ENCODE measurements around the gene NMNAT1. TPM values are rescaled to one million over a fixed set of nuclear protein-coding genes. Genes with fewer than 3 reads are reported as not detected.

The NMNAT1 gene
- total RNA-seq: 10.2 and 23.5 TPM in 2 replicates
- 6.8 TPM in 2 replicates for polyA plus RNA-seq

DNA sequence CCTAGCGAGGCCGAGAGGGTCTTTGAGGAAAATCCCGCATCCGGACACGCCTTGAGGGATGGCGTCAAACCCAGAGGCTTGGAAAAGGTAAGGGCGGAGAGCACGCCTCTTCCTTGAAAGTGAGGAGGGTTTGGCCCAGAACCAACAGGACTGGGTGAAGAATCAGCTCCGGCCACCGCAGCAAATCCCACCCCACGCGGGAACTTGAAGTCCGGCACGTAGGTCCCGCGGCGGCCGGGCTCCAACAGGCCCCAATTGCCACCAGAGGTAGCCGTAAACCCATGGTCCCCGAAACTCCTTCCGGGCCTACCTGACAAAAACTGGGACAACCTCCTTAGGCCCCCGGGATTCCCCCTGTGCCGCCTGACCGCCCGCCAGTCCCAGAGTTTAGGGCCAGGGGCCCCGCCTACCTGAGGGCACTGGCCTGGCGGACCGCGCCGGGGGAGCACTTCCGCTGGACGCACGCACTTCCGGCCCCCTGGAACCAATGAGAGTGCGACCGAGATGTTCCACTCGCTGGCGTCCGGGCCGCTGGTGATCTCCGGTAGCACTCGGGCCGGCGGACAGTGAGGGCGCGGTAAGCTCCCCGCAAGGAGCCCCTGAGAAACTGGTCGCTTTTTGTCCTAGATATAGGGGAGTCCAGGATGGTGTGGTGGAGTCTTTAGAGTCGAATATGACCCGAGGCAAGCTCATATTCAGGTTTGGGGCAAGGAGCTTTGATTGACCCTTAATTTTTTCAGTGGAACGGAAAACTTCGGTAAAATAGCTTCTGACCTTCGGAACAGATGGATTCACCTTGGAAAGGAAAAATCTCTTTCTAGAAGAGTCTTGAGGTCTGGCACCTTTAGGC is at the start of gene NMNAT1, which contains the start of gene LZIC:
Gene NMNAT1 (plus strand): TSS at position 537 of the 850 bp plus-strand sequence. CDS start 28,599 bp downstream, outside the sequence.
Gene LZIC (minus strand): TSS at position 453 of the 850 bp plus-strand sequence. CDS start 6,772 bp downstream, outside the sequence.
- DNase-seq (ENCODE audit: low spot score): peak; percentile 97
- Histone ChIP-seq H4K20me1 (ENCODE audit: insufficient read depth, poor library complexity, severe bottlenecking) (no peaks in the 10 kb centered on the region), H2AFZ (peak within 1 kb of the TSS; percentile 96), H3K27ac (peak within 1 kb of the TSS; percentile 95), H3K9me3 (ENCODE audit: low read depth) (no peaks in the 10 kb centered on the region), H3K9me2 (replicated peaks; ENCODE audit: insufficient read depth) (no peaks in the 10 kb centered on the region), H3K27me3 (no peaks in the 10 kb centered on the region), H3K79me2 (peaks cover 39% of the 10 kb centered on the region), H3K4me3 (peak within 1 kb of the TSS; percentile 73), H3K4me1 (ENCODE audit: insufficient read depth) (peaks cover 8% of the 10 kb centered on the region), H3K4me2 (peak within 1 kb of the TSS; percentile 84), H3K36me3 (replicated peaks; ENCODE audit: insufficient read depth, low read depth) (no peaks in the 10 kb centered on the region)
- TF ChIP-seq EZH2phosphoT487 (IDR thresholded peaks at IDR 0.05; ENCODE audit: low read depth, severe bottlenecking, unreplicated experiment) (no peak), EZH2 (IDR thresholded peaks at IDR 0.05; ENCODE audit: borderline replicate concordance) (no peak)
- TF ChIP-seq, protein P1, sequence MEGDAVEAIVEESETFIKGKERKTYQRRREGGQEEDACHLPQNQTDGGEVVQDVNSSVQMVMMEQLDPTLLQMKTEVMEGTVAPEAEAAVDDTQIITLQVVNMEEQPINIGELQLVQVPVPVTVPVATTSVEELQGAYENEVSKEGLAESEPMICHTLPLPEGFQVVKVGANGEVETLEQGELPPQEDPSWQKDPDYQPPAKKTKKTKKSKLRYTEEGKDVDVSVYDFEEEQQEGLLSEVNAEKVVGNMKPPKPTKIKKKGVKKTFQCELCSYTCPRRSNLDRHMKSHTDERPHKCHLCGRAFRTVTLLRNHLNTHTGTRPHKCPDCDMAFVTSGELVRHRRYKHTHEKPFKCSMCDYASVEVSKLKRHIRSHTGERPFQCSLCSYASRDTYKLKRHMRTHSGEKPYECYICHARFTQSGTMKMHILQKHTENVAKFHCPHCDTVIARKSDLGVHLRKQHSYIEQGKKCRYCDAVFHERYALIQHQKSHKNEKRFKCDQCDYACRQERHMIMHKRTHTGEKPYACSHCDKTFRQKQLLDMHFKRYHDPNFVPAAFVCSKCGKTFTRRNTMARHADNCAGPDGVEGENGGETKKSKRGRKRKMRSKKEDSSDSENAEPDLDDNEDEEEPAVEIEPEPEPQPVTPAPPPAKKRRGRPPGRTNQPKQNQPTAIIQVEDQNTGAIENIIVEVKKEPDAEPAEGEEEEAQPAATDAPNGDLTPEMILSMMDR (IDR thresholded peaks at IDR 0.05; ENCODE audit: poor library complexity): no peak
- WGBS (ENCODE audit: low lambda C conversion rate, missing lambda C conversion rate): under 1% methylated on average over 52 of the region's 53 CpGs

DNA sequence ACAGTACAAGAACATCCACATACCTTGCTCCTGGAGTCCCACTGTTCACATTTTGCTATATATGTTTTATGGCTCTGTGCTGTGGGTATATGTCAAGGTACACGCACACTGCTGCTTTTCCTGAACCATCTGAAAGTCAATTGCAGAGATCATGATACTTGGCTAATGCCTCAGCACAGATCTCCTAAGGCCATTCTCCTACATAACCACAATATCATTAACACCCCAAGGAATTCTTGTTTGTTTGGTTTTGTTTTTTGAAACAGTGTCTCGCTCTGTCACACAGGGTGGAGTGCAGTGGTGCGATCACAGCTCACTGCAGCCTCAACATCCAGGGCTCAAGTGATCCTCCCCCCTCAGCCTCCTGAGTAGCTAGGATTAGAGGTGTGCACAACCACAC is 49.2 kb upstream of the NMNAT1 start:
- H3K4me1 ChIP-seq (ENCODE audit: insufficient read depth): peaks cover 16% of the 10 kb centered on the region
- H3K4me3 ChIP-seq: no peak overlapping the region
- no peak overlapping the region for H2AFZ ChIP-seq
- H4K20me1 ChIP-seq (ENCODE audit: insufficient read depth, poor library complexity, severe bottlenecking): no peaks in the 10 kb centered on the region
- no peaks in the 10 kb centered on the region for H3K9me3 ChIP-seq (ENCODE audit: low read depth)
- H3K4me2 ChIP-seq: no peak overlapping the region
- 79% methylated on average over 3 of the region's 3 CpGs for WGBS (ENCODE audit: low lambda C conversion rate, missing lambda C conversion rate)
- no peaks in the 10 kb centered on the region for H3K9me2 ChIP-seq (replicated peaks; ENCODE audit: insufficient read depth)
- TF ChIP-seq EZH2phosphoT487 (IDR thresholded peaks at IDR 0.05; ENCODE audit: low read depth, severe bottlenecking, unreplicated experiment) (no peak), EZH2 (IDR thresholded peaks at IDR 0.05; ENCODE audit: borderline replicate concordance) (no peak)
- TF ChIP-seq, protein P1 (IDR thresholded peaks at IDR 0.05; ENCODE audit: poor library complexity): no peak
- H3K36me3 ChIP-seq (replicated peaks; ENCODE audit: insufficient read depth, low read depth): no peaks in the 10 kb centered on the region
- no peak overlapping the region for H3K27ac ChIP-seq
- H3K27me3 ChIP-seq: no peaks in the 10 kb centered on the region
- no peak for DNase-seq (ENCODE audit: low spot score)
- H3K79me2 ChIP-seq: peaks cover 33% of the 10 kb centered on the region

DNA sequence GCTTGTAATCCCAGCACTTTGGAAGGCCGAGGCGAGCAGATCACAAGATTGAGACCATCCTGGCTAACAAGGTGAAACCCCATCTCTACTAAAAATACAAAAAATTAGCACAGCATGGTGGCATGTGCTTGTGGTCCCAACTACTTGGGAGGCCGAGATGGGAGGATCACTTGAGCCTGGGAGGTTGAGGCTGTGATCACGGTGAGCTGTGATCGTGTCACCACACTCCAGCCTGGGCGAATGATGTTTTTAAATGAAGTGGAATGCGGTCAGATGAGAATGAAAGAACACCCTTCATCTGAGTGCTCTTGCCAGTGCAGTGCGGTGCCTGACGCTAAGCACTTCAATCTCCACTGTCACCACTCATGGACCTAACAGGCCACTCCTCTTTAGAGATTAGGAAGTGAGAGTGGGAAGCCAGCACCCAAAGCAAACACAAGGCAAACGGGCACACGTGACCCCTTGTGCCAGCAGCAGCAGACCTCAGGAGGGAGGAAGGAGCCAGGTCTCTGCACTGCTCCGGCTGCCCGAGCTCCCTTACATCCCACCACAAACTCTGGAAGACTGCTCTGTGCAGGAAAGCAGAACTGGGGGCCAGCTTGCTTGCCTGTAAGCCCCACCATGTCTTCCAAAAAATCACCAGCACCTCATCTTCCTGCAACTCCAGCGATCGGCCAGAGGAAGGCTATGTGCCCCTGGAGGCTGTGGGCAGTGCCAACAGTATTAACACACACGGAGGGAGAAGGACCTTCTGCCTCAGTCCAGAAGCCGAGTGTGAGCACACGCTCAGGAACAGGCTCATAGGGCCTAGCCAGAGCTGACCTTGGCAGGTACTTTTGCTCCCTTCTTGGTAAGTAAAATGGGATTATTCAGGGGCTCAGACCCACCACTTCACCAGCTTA is 42.9 kb upstream of the NMNAT1 start:
- H3K27ac ChIP-seq: peak overlapping the region; percentile 37
- WGBS (ENCODE audit: low lambda C conversion rate, missing lambda C conversion rate): 77% methylated on average over 18 of the region's 18 CpGs
- no peak overlapping the region for H3K4me3 ChIP-seq
- H3K36me3 ChIP-seq (replicated peaks; ENCODE audit: insufficient read depth, low read depth): no peaks in the 10 kb centered on the region
- H3K4me2 ChIP-seq: no peak overlapping the region
- H3K4me1 ChIP-seq (ENCODE audit: insufficient read depth): no peaks in the 10 kb centered on the region
- no peaks in the 10 kb centered on the region for H4K20me1 ChIP-seq (ENCODE audit: insufficient read depth, poor library complexity, severe bottlenecking)
- DNase-seq (ENCODE audit: low spot score): peak; percentile 73
- no peaks in the 10 kb centered on the region for H3K9me2 ChIP-seq (replicated peaks; ENCODE audit: insufficient read depth)
- H3K9me3 ChIP-seq (ENCODE audit: low read depth): no peaks in the 10 kb centered on the region
- H2AFZ ChIP-seq: no peak overlapping the region
- peaks cover 71% of the 10 kb centered on the region for H3K79me2 ChIP-seq
- TF ChIP-seq EZH2phosphoT487 (IDR thresholded peaks at IDR 0.05; ENCODE audit: low read depth, severe bottlenecking, unreplicated experiment) (no peak), EZH2 (IDR thresholded peaks at IDR 0.05; ENCODE audit: borderline replicate concordance) (no peak)
- TF ChIP-seq, protein P1 (IDR thresholded peaks at IDR 0.05; ENCODE audit: poor library complexity): no peak
- H3K27me3 ChIP-seq: no peaks in the 10 kb centered on the region
